Cerebellar nuclear complex (tissue), 1 donor: ENCODE data around the gene RHOBTB3.
"Not testable (repeated sequence)": the region's sequence is repeated elsewhere in the genome, so short reads cannot be mapped to it uniquely, and the experiment has no call there.

ENCODE experiments used
- DNase-seq, 2 experiments: peaks; one replicate each; lab custom pipeline; 2025; lab: John Stamatoyannopoulos, UW

The RHOBTB3 gene

GRCh38 chr5:95730730-95731570, at the start of gene RHOBTB3:
Gene RHOBTB3 (plus strand): TSS chr5:95731336. CDS start chr5:95731683, 347 bp downstream.
- no peak for DNase-seq

DNA sequence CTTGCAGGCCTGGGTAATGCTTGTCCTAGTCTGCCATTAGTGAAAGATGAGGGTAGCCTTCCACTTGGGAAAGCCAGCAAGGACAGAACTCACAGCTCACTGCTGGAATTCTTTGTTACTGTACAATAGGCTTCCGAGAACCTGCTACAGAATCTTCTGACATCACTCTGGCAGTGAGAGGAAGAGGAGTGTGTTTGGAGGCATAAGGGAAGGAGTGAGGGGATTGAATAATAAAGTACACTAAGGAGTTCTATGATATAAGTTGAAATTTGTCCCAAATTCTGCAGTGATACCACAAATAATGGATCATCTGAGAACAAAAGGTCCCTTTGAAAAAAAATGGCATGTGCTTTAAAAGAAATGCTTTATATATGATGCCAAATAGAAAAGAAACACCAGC, 48.2 kb upstream of the RHOBTB3 start, which contains the start of gene SPATA9:
SPATA9 (minus strand) TSS at position 101 of the 400 bp plus-strand sequence. CDS start 137 bp downstream, outside the sequence.
- DNase-seq = no peak

DNA sequence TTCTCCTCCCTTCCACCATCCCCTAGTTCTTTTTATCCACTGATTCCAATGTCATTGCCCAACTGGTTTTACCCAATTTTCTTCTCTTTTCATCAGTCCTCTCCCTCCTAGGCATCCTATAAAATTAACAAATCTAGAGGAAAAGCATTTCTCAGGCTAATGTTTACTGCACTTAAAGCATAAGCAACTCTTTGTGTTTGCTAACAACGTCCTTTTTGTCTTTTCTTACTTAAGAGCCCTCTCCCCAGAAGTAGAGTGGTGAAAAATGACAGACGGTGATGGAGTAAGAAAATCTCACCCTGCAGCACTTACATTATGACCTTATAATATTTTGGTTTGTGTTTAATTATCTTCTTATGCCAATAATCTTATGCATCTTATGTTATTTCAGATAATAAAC, 46.8 kb upstream of the RHOBTB3 start:
- DNase-seq = no peak

- DNase-seq = no peak
These were observed 44.5 kb upstream of the RHOBTB3 start for GRCh38 chr5:95686651-95687050.

DNA sequence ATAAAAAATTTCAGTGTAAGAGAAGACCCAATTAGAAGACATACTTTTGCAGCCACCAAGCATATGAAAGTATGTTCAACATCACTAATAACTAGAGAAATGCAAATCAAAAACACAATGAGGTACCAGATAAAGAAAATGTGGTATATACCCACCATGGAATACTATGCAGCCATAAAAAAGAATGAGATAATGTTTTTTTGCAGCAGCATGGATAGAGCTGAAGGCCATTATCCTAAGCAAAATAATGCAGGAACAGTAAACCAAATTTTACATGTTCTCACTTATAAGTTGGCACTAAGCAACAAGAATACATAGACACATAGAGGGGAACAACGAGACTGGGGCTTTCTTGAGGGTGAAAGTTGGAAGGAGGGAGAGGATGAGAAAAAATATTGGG, 41.5 kb upstream of the RHOBTB3 start:
- no peak for DNase-seq

DNA sequence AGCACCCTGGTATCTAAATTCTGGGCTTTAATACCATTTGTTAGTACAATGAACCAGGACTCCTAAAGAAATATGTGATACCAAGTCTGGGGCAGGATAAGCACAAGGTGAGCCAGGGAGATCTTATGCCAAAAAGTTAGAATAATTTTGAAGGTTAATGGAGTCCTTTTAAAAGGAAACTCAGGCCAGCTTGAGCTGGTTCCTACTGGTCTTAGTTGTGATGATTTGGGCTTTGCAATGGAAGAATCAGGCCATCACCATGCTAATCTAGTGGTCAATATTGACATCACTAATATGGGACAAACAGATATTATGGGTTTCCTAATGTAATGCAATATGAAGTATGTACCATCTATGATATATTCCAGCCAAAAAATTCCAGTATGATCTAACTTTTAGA, 40.8 kb upstream of the RHOBTB3 start:
- DNase-seq = no peak

DNA sequence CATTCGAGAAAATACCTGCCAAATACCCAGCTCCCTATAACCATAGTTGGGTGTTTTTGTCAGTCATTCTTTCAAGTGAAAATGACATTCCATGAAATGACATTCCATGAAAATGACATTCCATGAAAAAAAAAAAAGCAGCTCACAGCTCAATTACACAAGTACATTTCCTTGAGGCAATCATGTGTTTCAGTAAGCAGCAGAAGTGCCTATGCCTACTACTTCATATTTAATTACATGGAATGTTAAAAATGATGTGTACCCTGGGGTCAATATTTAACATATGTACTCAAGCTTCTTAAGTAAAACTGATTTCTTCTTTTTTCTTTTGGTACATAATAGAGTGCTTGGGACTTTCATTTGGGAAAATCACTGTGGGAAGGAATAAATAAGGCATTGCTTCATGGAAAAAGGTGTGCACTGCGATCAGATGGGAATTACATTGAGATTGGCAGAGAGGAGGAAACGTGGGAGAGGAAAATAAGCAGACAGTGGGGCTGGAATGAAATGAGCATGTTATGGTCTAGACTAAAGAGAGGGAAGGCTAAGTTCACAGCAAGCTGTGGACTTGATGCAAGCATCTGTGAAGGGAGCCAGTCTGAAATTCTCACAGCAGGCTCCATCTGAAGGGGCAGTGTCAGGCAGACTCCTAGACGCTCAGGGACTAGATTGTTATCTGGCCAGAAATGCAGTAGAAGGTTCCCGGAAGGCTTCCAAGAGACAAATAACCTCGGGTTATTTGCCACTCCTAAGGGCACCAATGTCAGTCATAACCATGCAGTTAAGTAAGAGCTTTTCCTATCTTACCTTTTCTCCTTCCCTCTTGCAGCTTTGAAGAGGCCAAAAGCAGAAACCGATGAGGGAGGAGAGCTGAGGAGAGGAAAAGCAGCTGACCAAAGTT, 33.1 kb upstream of the RHOBTB3 start:
- DNase-seq = no peak

DNA sequence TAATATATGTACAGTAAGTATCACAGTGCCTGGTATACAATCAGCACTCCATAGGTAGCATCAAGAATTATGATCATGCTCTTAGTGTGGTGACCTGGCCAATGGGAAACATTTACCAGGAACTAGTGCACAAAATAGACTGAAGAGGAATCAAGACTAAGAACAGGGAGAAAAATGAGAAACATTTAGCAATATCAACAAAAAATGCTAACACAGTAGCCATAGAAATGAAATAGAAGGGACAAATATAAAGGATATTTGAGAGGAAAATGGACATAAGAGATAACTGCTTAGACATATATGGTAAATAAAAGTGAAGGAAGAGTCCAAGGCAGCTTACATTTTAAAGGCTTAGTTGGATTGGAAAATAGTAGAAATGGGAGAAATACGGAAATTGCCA, 31.8 kb upstream of the RHOBTB3 start:
- DNase-seq = no peak

GRCh38 chr5:95701074-95701473, 30.1 kb upstream of the RHOBTB3 start:
- no peak for DNase-seq

- no peak for DNase-seq
These were observed 27.0 kb upstream of the RHOBTB3 start for GRCh38 chr5:95704150-95704549.

GRCh38 chr5:95706196-95706595, 24.9 kb upstream of the RHOBTB3 start:
- DNase-seq = not testable (repeated sequence)

DNA sequence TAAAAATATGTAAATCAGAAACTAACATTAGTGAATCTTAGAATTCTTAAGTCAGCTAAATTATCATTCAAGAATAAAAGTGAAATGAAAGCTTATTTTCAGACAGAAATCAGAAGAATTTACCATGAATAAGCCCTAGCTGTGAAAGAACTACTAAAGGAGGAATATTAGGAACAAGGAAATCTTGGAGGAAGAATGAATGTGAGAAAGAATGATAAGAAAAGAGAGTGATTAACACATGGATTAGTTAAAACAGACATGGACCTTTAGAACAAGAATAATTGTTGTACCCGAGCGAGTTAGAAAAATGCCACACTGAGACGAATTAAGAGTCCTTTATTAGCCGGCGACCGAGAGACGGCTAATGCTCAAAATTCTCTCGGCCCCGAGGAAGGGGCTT, 24.1 kb upstream of the RHOBTB3 start:
- no peak for DNase-seq

DNA sequence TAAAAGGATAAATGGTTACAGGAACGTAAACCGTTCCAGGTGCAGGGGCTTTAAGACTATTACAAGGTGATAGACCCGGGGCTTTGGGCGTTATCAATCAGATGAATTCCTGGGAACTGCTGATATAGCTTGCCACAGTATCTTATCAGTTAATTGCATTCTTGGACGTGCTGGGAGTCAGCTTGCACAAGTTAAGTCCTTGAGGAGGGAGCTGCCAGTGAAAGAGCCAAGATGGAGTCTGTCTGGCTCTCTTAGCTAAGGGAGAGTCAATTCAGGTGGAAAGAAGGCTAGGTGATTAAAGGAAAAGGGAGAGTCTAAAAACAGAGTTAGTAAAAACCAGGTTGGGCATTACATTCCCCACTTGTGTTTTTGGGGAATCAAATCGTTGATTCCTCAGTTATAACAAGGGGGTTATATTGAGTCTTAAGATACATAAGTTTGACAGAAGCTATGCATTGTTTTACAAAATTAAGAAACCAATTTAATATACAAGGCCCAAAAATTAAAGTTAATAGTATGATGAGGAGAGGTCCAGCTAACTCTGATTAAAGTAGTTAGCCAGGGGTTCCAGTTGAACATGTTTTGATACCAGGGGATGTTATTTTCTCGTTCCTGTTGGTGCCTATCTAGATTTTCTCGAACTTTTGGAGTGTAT, 23.5 kb upstream of the RHOBTB3 start:
- DNase-seq = not testable (repeated sequence)

- no peak for DNase-seq
These were observed 22.3 kb upstream of the RHOBTB3 start for GRCh38 chr5:95708876-95709275.

DNA sequence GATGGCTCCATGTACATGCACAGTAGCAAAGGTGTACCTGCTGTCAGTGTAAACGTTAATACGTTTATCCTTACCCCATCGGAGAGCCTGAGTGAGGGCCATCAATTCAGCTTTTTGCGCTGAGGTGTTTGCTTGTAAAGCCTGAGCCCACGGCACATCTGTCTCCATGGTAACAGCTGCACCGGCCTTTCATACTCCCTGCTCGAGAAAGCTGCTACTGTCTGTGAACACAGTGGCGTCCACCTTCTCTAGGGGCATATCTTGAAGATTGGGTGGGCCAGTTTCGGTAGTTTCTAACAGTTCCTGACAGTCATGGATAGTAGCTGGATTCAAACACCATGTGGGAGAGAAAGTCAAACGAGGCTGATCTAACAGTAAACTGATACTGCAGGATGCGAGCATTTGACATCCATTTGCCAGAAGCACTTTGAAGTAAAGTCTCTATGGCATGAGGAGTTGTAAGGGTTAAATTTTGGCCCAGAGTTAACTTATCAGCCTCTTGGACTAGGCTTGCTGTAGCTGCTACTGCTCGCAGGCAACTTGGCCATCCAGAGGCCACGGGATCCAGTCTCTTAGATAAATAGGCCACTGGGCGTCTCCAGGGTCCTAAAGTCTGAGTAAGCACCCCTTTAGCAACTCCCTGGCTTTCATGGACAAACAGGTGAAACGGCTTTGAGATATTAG, 21.0 kb upstream of the RHOBTB3 start:
- DNase-seq = no peak

DNA sequence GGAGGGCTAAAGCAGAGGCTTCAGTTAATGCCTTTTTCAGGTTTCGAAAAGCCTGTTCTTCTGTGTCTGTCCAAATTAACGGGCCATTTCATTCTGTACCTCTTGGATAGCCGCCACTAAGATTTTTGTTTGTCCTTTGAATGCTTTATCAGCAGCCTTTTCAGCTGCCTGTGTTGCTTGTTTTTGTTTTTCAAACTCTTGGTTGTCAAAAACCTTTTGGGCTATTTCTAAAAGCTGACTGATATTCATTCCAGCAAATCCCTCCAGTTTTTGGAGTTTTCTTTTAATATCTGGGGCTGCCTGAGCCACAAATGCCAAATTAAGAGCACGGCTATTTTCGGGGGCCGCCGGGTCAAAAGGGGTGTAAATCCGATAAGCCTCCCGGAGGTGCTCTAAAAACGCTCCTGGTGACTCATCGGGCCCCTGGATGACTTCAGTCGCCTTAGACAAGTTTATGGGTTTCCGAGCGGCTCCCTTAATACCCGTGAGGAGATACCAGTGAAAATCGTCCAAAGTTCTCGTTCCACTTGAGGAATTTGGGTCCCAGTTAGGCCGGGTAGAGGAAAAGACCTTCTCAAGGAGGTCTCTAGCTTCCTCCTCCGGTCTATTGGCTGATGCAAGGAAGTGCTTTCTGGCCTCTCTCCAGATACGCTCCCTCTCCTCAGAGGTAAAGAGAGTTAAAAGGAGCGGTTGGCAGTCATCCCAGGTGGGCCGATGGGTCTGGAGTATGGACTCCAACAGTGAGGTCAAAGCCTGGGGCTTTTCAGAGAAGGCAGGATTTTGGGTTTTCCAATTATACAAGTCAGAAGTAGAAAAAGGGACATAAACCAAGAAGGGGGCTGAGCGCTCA, 20.3 kb upstream of the RHOBTB3 start:
- not testable (repeated sequence) for DNase-seq

- DNase-seq = no peak
These were observed 19.4 kb upstream of the RHOBTB3 start for GRCh38 chr5:95711501-95712346.

- DNase-seq = no peak
These were observed 18.7 kb upstream of the RHOBTB3 start for GRCh38 chr5:95712347-95712958.

GRCh38 chr5:95713246-95713645, 17.9 kb upstream of the RHOBTB3 start:
- not testable (repeated sequence) for DNase-seq
